ENCODE measurements around the gene PTPRA. TPM values are rescaled to one million over a fixed set of nuclear protein-coding genes. Genes with fewer than 3 reads are reported as not detected.
"Not testable (repeated sequence)": the region's sequence is repeated elsewhere in the genome, so short reads cannot be mapped to it uniquely, and the experiment has no call there.

Gene PTPRA
- total RNA-seq, 1 donor = 45.0 TPM

DNA sequence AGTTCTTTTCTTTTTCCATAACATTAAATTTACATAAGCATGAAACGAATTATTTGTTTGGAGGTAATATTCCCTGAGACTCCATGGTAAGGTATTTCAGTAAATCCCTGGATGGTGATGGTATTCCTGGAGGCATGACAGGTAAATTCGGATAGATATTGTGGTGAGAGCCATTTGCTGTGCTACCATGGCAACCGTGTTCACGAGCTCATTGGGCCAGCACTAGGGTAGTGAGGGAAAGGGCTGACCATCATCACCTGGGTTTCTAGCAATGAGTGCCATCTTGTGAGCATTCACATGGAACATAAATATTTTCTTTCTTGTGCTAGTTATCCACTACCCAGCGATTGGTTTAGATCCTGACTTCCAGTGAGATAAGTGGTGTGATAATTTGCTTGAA is 118.3 kb downstream of the PTPRA start:
- DNase-seq (ENCODE audit: low read depth in 2 of 3, low spot score in 2 of 3) = no peak

- no peak for DNase-seq (ENCODE audit: low read depth in 2 of 3, low spot score in 2 of 3)
These were observed 120.0 kb downstream of the PTPRA start for GRCh38 chr20:2993250-2993649.

GRCh38 chr20:2995796-2996195 is 122.5 kb downstream of the PTPRA start:
- DNase-seq (ENCODE audit: low read depth in 2 of 3, low spot score in 2 of 3) = no peak

GRCh38 chr20:2998728-2999127 is 125.4 kb downstream of the PTPRA start:
- DNase-seq (ENCODE audit: low read depth in 2 of 3, low spot score in 2 of 3) = no peak

- DNase-seq (ENCODE audit: low read depth in 2 of 3, low spot score in 2 of 3) = peak in 2 of 3 donors; percentile 43 to 90
These were observed 127.7 kb downstream of the PTPRA start for GRCh38 chr20:3000852-3001523.

GRCh38 chr20:3003416-3003815 is 130.1 kb downstream of the PTPRA start:
- no peak for DNase-seq (ENCODE audit: low read depth in 2 of 3, low spot score in 2 of 3)

GRCh38 chr20:3010985-3011723 is 137.9 kb downstream of the PTPRA start:
- DNase-seq (ENCODE audit: low read depth in 2 of 3, low spot score in 2 of 3) = no peak

DNA sequence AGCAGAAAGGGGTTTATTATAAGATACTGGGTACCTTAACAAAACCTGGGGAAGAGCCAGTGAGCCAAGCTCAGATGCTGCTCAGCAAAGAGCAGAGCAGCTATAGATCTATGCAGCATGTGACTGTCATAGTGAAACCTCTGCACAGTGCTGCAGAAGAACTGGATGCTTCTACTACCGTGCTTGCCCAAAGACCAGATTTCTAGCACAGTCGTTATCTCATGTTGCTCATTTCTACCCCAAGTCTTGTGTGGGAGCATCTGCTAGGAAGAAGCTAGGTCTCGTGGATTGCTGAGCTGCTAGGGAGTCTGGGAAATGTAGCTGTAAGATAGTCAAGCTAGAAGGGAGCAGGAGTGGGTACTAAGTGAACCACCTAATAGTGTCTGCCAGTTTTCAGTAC is 138.5 kb downstream of the PTPRA start:
- DNase-seq (ENCODE audit: low read depth in 2 of 3, low spot score in 2 of 3) = no peak

- DNase-seq (ENCODE audit: low read depth in 2 of 3, low spot score in 2 of 3) = no peak
These were observed 140.5 kb downstream of the PTPRA start for GRCh38 chr20:3013771-3014170.

DNA sequence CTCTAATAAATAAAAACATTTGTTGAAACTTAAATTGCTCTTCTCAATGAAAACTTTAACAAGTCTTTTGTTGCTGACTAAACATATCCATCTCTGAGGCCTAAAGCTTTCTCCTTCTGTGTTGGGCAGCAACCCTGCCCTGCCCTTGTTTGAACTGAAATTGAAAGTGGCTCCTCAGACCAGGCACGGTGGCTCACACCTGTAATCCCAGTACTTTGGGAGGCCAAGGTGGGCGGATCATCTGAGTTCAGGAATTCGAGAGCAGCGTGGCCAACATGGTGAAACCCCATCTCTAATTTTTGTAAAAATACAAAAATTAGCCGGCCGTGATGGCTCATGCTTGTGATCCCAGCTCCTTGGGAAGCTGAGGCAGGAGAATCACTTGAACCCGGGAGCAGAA is 140.9 kb downstream of the PTPRA start:
- DNase-seq (ENCODE audit: low read depth in 2 of 3, low spot score in 2 of 3) = no peak

GRCh38 chr20:3014662-3015061 is 141.4 kb downstream of the PTPRA start:
- no peak for DNase-seq (ENCODE audit: low read depth in 2 of 3, low spot score in 2 of 3)

DNA sequence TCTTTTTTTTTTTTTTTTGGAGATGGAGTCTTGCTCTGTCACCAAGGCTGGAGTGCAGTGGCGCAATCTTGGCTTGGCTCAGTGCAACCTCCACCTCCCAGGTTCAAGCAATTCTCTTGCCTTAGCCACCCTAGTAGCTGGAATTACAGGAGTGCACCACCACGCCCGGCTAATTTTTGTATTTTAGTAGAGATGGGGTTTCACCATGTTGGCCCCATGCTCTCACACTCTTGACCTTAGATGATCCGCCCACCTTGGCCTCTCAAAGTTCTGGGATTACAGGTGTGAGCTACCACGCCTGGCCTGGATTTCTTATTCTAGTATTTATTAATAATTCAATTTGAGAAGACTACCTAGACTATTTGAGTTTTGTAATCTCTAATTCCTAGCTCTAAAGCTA is 142.0 kb downstream of the PTPRA start:
- DNase-seq (ENCODE audit: low read depth in 2 of 3, low spot score in 2 of 3) = not testable (repeated sequence)

DNA sequence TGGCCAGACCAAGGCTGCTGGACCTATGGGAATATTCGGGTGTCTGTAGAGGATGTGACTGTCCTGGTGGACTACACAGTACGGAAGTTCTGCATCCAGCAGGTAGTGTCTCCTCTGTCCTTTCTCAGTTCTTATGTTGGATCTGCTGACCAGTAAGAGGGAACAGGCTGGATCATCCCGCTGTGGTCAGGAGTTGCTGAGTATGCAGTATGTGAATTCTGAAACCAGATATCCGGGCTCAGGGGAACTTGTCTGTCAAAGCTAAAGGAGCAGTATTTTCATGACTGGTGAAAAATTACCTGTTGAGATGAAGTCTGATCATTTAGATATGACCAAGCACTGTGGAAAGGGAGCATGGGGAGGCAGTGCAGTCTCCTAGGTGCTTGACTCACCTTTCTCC is 148.0 kb downstream of the PTPRA start:
- no peak for DNase-seq (ENCODE audit: low read depth in 2 of 3, low spot score in 2 of 3)

DNA sequence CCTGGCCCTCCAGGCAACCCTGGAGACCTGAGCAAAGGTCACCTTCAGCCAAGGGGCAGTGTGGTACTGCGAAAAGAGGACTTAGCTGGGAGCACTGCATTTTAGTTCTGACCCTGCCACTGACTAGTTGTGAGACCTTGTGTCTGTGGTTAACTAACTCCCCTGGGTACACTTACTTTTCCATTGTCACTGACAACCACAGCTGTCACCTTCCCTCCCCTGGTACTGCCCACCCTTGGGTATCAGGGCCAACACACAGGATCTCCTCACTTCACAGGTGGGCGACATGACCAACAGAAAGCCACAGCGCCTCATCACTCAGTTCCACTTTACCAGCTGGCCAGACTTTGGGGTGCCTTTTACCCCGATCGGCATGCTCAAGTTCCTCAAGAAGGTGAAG is 148.5 kb downstream of the PTPRA start:
- DNase-seq (ENCODE audit: low read depth in 2 of 3, low spot score in 2 of 3) = no peak

DNA sequence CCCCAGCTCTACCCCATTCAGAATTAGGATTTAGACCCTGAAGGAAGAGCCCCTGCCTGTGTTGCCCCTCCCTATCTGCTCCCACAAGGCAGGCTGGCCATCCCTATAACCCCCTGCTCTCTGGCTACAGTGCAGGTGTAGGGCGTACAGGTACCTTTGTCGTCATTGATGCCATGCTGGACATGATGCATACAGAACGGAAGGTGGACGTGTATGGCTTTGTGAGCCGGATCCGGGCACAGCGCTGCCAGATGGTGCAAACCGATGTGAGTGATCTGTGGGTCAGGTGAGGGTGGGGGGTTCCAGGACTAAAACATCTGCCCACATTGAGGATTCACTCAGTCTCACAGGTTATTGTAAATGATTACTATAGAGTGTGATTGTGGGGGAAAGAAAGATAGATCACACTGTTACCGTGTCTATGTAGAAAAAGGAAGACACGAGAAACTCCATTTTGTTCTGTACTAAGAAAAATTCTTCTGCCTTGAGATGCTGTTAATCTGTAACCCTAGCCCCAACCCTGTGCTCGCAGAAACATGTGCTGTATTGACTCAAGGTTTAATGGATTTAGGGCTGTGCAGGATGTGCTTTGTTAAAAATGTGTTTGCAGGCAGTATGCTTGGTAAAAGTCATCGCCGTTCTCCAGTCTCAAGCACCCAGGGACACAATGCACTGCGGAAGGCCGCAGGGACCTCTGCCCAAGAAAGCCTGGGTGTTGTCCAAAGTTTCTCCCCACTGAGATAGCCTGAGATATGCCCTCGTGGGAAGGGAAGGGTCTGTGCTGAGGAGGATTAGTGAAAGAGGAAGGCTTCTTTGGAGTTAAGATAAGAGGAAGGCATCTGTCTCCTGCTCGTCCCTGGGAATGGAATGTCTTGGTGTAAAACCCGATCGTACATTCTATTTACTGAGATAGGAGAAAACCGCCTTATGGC is 149.5 kb downstream of the PTPRA start:
- not testable (repeated sequence) for DNase-seq (ENCODE audit: low read depth in 2 of 3, low spot score in 2 of 3)

GRCh38 chr20:3027987-3028386 is 154.7 kb downstream of the PTPRA start:
- no peak for DNase-seq (ENCODE audit: low read depth in 2 of 3, low spot score in 2 of 3)

GRCh38 chr20:3031524-3032147 is 158.4 kb downstream of the PTPRA start:
- no peak for DNase-seq (ENCODE audit: low read depth in 2 of 3, low spot score in 2 of 3)

DNA sequence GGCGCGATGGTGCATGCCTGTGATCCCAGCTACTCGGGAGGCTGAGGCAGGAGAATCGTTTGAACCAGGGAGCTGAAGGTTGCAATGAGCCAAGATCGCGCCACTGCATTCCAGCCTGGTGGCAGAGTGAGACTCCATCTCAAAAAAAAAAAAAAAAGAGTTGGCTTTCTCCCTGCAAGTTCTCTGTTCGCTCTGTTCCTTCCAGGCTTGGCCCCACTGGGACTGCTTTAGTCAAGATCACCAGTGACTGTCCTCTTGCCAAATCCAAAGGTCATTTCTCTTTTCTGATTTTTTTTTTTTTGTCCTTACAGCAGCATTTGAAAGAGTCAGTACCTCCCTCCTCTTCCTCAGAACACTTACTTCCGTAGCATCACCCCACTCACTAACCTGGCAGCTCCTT is 159.3 kb downstream of the PTPRA start:
- DNase-seq (ENCODE audit: low read depth in 2 of 3, low spot score in 2 of 3) = no peak

DNA sequence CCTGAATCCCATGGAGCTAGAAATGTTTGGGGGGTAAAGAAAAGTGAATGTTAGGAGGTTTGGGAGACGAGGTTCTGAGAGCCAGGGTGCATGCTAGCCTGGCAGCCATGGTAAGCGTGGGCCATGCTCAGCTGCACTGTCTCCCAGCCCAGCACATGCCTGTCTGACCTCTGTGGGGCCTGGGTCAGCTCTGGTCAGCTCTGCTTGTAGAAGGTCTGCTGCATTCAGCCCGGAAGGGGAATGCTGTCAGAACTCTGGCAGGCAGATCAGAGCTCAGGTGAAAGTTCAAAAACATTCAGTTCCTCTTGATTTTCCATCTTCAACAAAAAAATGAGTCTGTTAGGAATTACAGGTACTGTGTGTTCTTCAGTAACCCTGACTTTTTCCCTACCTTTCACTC is 164.4 kb downstream of the PTPRA start:
- DNase-seq (ENCODE audit: low read depth in 2 of 3, low spot score in 2 of 3) = no peak

- no peak for DNase-seq (ENCODE audit: low read depth in 2 of 3, low spot score in 2 of 3)
These were observed 165.2 kb downstream of the PTPRA start for GRCh38 chr20:3038454-3038853.

- no peak for DNase-seq (ENCODE audit: low read depth in 2 of 3, low spot score in 2 of 3)
These were observed 166.1 kb downstream of the PTPRA start for GRCh38 chr20:3039426-3039825.
